Skin epidermis (tissue), 12 donors: ENCODE measurements around the gene ARHGAP20.
"Not testable (repeated sequence)": the region's sequence is repeated elsewhere in the genome, so short reads cannot be mapped to it uniquely, and the experiment has no call there.

ENCODE experiments used
- H3K27ac ChIP-seq, 21 experiments: fragments of 200-600 bp; sonication (generic) in 11 of 21; one replicate each; pipeline ENCODE4 v1.5.0; 2020; ENCODE audit warnings: mild to moderate bottlenecking in 3 of 21, inconsistent platforms in 2 of 21, moderate library complexity in 2 of 21
- H3K4me3 ChIP-seq, 7 experiments: fragments of 200-600 bp; sonication (generic) in 2 of 7; one replicate each; pipeline ENCODE4 v1.5.0; 2020; ENCODE audit warnings: inconsistent platforms in 2 of 7, mild to moderate bottlenecking in 2 of 7, moderate library complexity in 1 of 7

Gene ARHGAP20

GRCh38 chr11:110621826-110622225 is 90.4 kb downstream of the ARHGAP20 start:
- Histone ChIP-seq H3K4me3 (no peak overlapping the region), H3K27ac (no peak overlapping the region)

- H3K4me3 ChIP-seq, H3K27ac ChIP-seq: not testable (repeated sequence)
Measured at GRCh38 chr11:110619366-110619765, 92.9 kb downstream of the ARHGAP20 start.

GRCh38 chr11:110614031-110614430 is 98.2 kb downstream of the ARHGAP20 start:
- peak overlapping the region in 1 of 21 experiments; percentile 9 for H3K27ac ChIP-seq
- no peak overlapping the region for H3K4me3 ChIP-seq

GRCh38 chr11:110613197-110613918 is 98.9 kb downstream of the ARHGAP20 start:
- Histone ChIP-seq H3K4me3 (no peak overlapping the region), H3K27ac (peak overlapping the region in 3 of 21 experiments; percentile 1 to 36 (median 33))

GRCh38 chr11:110606415-110606814 is 105.8 kb downstream of the ARHGAP20 start:
- H3K27ac ChIP-seq, result no peak overlapping the region

GRCh38 chr11:110601936-110602335 is 110.3 kb downstream of the ARHGAP20 start:
- Histone ChIP-seq H3K4me3 (no peak overlapping the region), H3K27ac (no peak overlapping the region)

More at GRCh38 chr11:110606415-110606814, 105.8 kb downstream of the ARHGAP20 start:
- no peak overlapping the region for H3K4me3 ChIP-seq

- H3K4me3 ChIP-seq, result no peak overlapping the region
- no peak overlapping the region for H3K27ac ChIP-seq
Measured at GRCh38 chr11:110600322-110600721, 111.9 kb downstream of the ARHGAP20 start.

GRCh38 chr11:110599207-110599606 is 113.0 kb downstream of the ARHGAP20 start:
- H3K4me3 ChIP-seq, result no peak overlapping the region
- H3K27ac ChIP-seq, result no peak overlapping the region

- no peak overlapping the region for H3K27ac ChIP-seq
- H3K4me3 ChIP-seq, result no peak overlapping the region
Measured at GRCh38 chr11:110598725-110599124, 113.5 kb downstream of the ARHGAP20 start.

GRCh38 chr11:110587972-110588371 is 124.3 kb downstream of the ARHGAP20 start:
- H3K4me3 ChIP-seq, result no peak overlapping the region
- H3K27ac ChIP-seq, result no peak overlapping the region

GRCh38 chr11:110587129-110587528 is 125.1 kb downstream of the ARHGAP20 start:
- H3K4me3 ChIP-seq, result no peak overlapping the region
- no peak overlapping the region for H3K27ac ChIP-seq

- no peak overlapping the region for H3K27ac ChIP-seq
- H3K4me3 ChIP-seq, result no peak overlapping the region
Measured at GRCh38 chr11:110584150-110584549, 128.1 kb downstream of the ARHGAP20 start.

GRCh38 chr11:110582728-110583432 is 129.4 kb downstream of the ARHGAP20 start:
- H3K27ac ChIP-seq, result no peak overlapping the region
- H3K4me3 ChIP-seq, result no peak overlapping the region

- no peak overlapping the region for H3K27ac ChIP-seq
- no peak overlapping the region for H3K4me3 ChIP-seq
Measured at GRCh38 chr11:110580571-110580970, 131.7 kb downstream of the ARHGAP20 start.

GRCh38 chr11:110573411-110573810 is 138.8 kb downstream of the ARHGAP20 start:
- peak overlapping the region in 1 of 21 experiments; percentile 31 for H3K27ac ChIP-seq

GRCh38 chr11:110571081-110571720 is 141.0 kb downstream of the ARHGAP20 start:
- H3K27ac ChIP-seq, result no peak overlapping the region
- H3K4me3 ChIP-seq, result no peak overlapping the region

More at GRCh38 chr11:110573411-110573810, 138.8 kb downstream of the ARHGAP20 start:
- H3K4me3 ChIP-seq, result no peak overlapping the region

GRCh38 chr11:110566577-110566976 is 145.7 kb downstream of the ARHGAP20 start:
- H3K27ac ChIP-seq, result no peak overlapping the region

GRCh38 chr11:110565357-110566336 is 146.6 kb downstream of the ARHGAP20 start:
- H3K27ac ChIP-seq, result no peak overlapping the region
- H3K4me3 ChIP-seq, result no peak overlapping the region

More at GRCh38 chr11:110566577-110566976, 145.7 kb downstream of the ARHGAP20 start:
- H3K4me3 ChIP-seq, result no peak overlapping the region

GRCh38 chr11:110564676-110565356 is 147.4 kb downstream of the ARHGAP20 start:
- no peak overlapping the region for H3K27ac ChIP-seq
- H3K4me3 ChIP-seq, result no peak overlapping the region
